ENCODE measurements around the gene CAMK1D. TPM values are rescaled to one million over a fixed set of nuclear protein-coding genes. Genes with fewer than 3 reads are reported as not detected.

CAMK1D gene
- total RNA-seq, 6 experiments from 2014 or later: 5.3 to 10.8 (median 9.5) TPM

DNA sequence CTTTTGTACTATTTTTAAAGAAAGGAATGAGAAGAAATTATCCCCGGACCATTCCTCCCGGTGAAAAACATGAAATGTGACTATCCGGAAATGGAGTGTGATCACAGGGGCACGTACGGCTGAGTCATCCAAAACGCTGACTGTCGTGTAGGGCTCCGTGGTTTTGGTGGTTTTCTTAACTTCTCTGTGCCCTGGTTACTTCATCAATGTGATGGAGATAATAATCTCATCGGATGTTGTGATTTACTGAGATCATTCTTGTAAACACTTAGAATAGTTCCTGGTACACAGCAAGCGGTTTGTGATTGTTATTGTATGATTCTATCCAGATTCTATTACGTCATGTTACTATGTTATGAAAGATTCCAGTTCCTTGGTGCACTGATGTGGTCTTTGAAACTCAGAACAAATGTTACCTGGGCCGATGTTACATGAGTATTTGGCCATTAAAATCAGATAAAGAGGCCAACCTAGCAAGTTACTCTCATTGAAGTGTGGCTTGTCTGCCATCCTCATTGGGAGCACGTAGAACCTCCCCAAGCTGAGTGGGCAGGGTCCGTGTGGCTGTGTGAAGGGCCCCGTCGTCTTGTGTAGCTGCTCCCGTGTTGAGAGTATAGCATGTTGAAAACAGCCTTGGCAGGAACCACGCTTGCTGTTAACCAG, 99.5 kb downstream of the CAMK1D start:
- Histone ChIP-seq H3K36me3 (no peaks in the 10 kb centered on the region), H3K27me3 (no peaks in the 10 kb centered on the region), H3K9me3 (no peaks in the 10 kb centered on the region), H3K4me1 (peaks cover 0 to 4% (median 0%) of the 10 kb centered on the region in 4 donors), H3K4me3 (no peak overlapping the region), H3K27ac (no peak overlapping the region)
- DNase-seq: peak in 1 of 3 donors; percentile 30
- no peak for TF ChIP-seq POLR2A (IDR thresholded peaks at IDR 0.05)
- TF ChIP-seq, protein P1, sequence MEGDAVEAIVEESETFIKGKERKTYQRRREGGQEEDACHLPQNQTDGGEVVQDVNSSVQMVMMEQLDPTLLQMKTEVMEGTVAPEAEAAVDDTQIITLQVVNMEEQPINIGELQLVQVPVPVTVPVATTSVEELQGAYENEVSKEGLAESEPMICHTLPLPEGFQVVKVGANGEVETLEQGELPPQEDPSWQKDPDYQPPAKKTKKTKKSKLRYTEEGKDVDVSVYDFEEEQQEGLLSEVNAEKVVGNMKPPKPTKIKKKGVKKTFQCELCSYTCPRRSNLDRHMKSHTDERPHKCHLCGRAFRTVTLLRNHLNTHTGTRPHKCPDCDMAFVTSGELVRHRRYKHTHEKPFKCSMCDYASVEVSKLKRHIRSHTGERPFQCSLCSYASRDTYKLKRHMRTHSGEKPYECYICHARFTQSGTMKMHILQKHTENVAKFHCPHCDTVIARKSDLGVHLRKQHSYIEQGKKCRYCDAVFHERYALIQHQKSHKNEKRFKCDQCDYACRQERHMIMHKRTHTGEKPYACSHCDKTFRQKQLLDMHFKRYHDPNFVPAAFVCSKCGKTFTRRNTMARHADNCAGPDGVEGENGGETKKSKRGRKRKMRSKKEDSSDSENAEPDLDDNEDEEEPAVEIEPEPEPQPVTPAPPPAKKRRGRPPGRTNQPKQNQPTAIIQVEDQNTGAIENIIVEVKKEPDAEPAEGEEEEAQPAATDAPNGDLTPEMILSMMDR (IDR thresholded peaks at IDR 0.05): no peak
- WGBS (ENCODE audit: insufficient coverage, low coverage, low lambda C conversion rate, missing lambda C conversion rate): 70% methylated on average over 18 of the region's 18 CpGs
- intact Hi-C loops (cut with DNase I): no loop called here
- ATAC-seq: peak; percentile 53 to 66 (median 61)

DNA sequence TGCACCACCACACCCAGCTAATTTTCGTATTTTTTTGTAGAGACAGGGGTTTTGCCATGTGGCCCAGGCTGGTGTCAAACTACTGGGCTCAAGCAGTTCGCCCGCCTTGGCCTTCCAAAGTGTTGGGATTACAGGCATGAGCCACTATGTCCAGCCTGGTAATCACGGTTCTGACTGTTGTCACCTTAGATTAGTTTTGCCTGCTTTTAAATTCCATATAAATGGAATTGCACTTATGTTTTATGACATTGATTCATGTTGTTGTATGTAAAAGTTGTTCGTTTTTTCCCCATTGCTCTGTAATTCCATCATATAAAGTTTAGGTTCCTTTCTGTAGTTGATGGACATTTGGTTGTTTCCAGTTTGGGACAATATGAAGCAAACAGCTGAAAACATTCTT, 106.0 kb downstream of the CAMK1D start:
- TF ChIP-seq, protein P1 (IDR thresholded peaks at IDR 0.05): no peak
- TF ChIP-seq POLR2A (IDR thresholded peaks at IDR 0.05): no peak
- peaks cover 0 to 25% (median 12%) of the 10 kb centered on the region in 4 donors for H3K4me1 ChIP-seq
- H3K27ac ChIP-seq: no peak overlapping the region
- intact Hi-C loops (cut with DNase I): no loop called here
- no peaks in the 10 kb centered on the region for H3K27me3 ChIP-seq
- no peaks in the 10 kb centered on the region for H3K9me3 ChIP-seq
- no peak for ATAC-seq
- no peaks in the 10 kb centered on the region for H3K36me3 ChIP-seq
- 92% methylated on average over 3 of the region's 5 CpGs for WGBS (ENCODE audit: insufficient coverage, low coverage, low lambda C conversion rate, missing lambda C conversion rate)
- DNase-seq: no peak
- H3K4me3 ChIP-seq: no peak overlapping the region

- Histone ChIP-seq H3K4me3 (no peak overlapping the region), H3K9me3 (no peaks in the 10 kb centered on the region), H3K36me3 (no peaks in the 10 kb centered on the region), H3K4me1 (peaks cover 0 to 25% (median 12%) of the 10 kb centered on the region in 4 donors), H3K27me3 (no peaks in the 10 kb centered on the region), H3K27ac (peak overlapping the region in 1 of 3 donors; percentile 50)
- no peak for DNase-seq
- no peak for TF ChIP-seq POLR2A (IDR thresholded peaks at IDR 0.05)
- TF ChIP-seq, protein P1 (IDR thresholded peaks at IDR 0.05): no peak
- WGBS (ENCODE audit: insufficient coverage, low coverage, low lambda C conversion rate, missing lambda C conversion rate): 46% methylated on average over 4 of the region's 4 CpGs
- peak in 2 of 4 donors; percentile 7 to 14 for ATAC-seq
- intact Hi-C loops (cut with DNase I): no loop called here
Observed at GRCh38 chr10:12455766-12456165, 106.4 kb downstream of the CAMK1D start.

DNA sequence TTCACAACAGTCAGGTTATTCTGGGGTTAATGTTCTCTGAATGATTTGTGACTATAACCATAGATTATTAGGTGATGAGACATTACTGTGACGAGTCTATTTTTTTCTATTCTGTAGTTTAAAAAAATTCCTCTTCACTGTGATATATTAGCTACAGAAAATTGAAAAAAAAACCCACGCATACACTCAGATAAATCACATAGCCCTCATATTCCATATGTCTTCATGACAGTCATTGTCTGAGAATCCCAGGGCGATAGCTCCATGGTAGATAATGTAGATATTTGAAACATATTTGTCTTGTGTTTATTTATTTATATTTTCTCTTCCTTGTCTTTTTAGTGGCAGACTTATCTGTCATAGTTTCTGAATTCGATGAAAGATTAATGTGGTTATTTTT, 110.0 kb downstream of the CAMK1D start:
- no peak overlapping the region for H3K27ac ChIP-seq
- DNase-seq (no peak), ATAC-seq (no peak)
- TF ChIP-seq POLR2A (IDR thresholded peaks at IDR 0.05): no peak
- TF ChIP-seq, protein P1 (IDR thresholded peaks at IDR 0.05): no peak
- peaks cover 0 to 35% (median 12%) of the 10 kb centered on the region in 4 donors for H3K4me1 ChIP-seq
- H3K27me3 ChIP-seq: no peaks in the 10 kb centered on the region
- 67% methylated on average over 4 of the region's 4 CpGs for WGBS (ENCODE audit: insufficient coverage, low coverage, low lambda C conversion rate, missing lambda C conversion rate)
- H3K36me3 ChIP-seq: no peaks in the 10 kb centered on the region
- intact Hi-C loops (cut with DNase I): no loop called here
- H3K4me3 ChIP-seq: no peak overlapping the region
- H3K9me3 ChIP-seq: no peaks in the 10 kb centered on the region

Data from right lobe of liver (tissue), 6 donors.